ENCODE data around the gene FBN1.

GRCh38 chr15:48478581-48478980 is 166.9 kb downstream of the FBN1 start:
- no peak for TF ChIP-seq RAD21 (IDR thresholded peaks at IDR 0.05; ENCODE audit: insufficient read depth, low read depth, low read length)
- TF ChIP-seq ATF3 (IDR thresholded peaks at IDR 0.05; ENCODE audit: borderline replicate concordance, extremely low read depth, low read depth, low read length) = no peak
- TF ChIP-seq, protein P1, sequence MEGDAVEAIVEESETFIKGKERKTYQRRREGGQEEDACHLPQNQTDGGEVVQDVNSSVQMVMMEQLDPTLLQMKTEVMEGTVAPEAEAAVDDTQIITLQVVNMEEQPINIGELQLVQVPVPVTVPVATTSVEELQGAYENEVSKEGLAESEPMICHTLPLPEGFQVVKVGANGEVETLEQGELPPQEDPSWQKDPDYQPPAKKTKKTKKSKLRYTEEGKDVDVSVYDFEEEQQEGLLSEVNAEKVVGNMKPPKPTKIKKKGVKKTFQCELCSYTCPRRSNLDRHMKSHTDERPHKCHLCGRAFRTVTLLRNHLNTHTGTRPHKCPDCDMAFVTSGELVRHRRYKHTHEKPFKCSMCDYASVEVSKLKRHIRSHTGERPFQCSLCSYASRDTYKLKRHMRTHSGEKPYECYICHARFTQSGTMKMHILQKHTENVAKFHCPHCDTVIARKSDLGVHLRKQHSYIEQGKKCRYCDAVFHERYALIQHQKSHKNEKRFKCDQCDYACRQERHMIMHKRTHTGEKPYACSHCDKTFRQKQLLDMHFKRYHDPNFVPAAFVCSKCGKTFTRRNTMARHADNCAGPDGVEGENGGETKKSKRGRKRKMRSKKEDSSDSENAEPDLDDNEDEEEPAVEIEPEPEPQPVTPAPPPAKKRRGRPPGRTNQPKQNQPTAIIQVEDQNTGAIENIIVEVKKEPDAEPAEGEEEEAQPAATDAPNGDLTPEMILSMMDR (IDR thresholded peaks at IDR 0.05 in 2 of 3, conservative IDR thresholded peaks at IDR 0.05 in 1 of 3; ENCODE audit: control insufficient read depth in 2 of 3, extremely low read depth in 1 of 3, insufficient read depth in 1 of 3, low read depth in 3 of 3, low read length in 3 of 3) = no peak
- no peak for TF ChIP-seq POLR2A (IDR thresholded peaks at IDR 0.05; ENCODE audit: low read depth, low read length)
- TF ChIP-seq JUND (IDR thresholded peaks at IDR 0.05; ENCODE audit: low read depth, low read length) = no peak
- TF ChIP-seq, protein P2, sequence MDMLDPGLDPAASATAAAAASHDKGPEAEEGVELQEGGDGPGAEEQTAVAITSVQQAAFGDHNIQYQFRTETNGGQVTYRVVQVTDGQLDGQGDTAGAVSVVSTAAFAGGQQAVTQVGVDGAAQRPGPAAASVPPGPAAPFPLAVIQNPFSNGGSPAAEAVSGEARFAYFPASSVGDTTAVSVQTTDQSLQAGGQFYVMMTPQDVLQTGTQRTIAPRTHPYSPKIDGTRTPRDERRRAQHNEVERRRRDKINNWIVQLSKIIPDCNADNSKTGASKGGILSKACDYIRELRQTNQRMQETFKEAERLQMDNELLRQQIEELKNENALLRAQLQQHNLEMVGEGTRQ (IDR thresholded peaks at IDR 0.05; ENCODE audit: borderline replicate concordance, low read depth, low read length) = no peak
- TF ChIP-seq SUZ12 (IDR thresholded peaks at IDR 0.05; ENCODE audit: unreplicated experiment) = no peak
